Measurements from ENCODE around the gene SNX15.

DNA sequence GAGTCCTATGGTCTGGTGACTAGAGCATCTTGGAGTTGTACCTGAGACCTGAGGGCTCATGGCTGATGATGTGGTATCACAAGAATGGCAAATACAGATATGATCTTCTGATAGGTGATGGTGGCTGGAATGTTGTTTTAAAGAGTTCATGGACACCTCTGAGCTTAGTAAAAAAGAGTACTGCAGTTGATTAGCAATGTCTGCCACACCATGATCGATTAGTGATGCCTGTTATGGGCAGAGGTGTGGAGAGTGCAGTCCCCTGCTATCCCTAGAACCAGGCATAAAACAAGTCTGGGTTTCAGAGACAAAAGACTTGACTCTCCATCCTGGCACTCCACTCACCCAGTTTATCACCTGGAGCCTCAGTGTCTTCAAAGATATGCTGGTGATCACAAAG lies 29.1 kb upstream of the SNX15 start:
- TF ChIP-seq POLR2A (IDR thresholded peaks at IDR 0.05), result no peak
- TF ChIP-seq, protein P1, sequence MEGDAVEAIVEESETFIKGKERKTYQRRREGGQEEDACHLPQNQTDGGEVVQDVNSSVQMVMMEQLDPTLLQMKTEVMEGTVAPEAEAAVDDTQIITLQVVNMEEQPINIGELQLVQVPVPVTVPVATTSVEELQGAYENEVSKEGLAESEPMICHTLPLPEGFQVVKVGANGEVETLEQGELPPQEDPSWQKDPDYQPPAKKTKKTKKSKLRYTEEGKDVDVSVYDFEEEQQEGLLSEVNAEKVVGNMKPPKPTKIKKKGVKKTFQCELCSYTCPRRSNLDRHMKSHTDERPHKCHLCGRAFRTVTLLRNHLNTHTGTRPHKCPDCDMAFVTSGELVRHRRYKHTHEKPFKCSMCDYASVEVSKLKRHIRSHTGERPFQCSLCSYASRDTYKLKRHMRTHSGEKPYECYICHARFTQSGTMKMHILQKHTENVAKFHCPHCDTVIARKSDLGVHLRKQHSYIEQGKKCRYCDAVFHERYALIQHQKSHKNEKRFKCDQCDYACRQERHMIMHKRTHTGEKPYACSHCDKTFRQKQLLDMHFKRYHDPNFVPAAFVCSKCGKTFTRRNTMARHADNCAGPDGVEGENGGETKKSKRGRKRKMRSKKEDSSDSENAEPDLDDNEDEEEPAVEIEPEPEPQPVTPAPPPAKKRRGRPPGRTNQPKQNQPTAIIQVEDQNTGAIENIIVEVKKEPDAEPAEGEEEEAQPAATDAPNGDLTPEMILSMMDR (IDR thresholded peaks at IDR 0.05), result no peak

All from testis (tissue), 2 donors.